A549 (cell line): Measurements from ENCODE around the gene DYSF. TPM values are rescaled to one million over a fixed set of nuclear protein-coding genes. Genes with fewer than 3 reads are reported as not detected.

Experiments
- ATAC-seq, 2 experiments: fragments of 200-7000 bp in 1 of 2; fragments of >200 bp in 1 of 2; cut with Nextera tagmentation in 1 of 2; cut with Tn5 transposase in 1 of 2; 3 replicates each; pipeline versions ENCODE4 v1.8.0 to v1.9.1; 2018 to 2020; ENCODE audit warnings: mild to moderate bottlenecking in 1 of 2, moderate library complexity in 1 of 2
- CTCF ChIA-PET: fragments of 300-600 bp; sonication (Branson Sonifier 250); formaldehyde crosslinking; extraction: SDS; loops from one replicate; lab custom pipeline; 2021; ENCODE audit warnings: antibody characterized with exemption, inconsistent platforms; lab: Yijun Ruan, JAX
- POLR2A ChIA-PET: fragments of 350-600 bp; formaldehyde crosslinking; extraction: SDS; loops from one replicate; lab custom pipeline; 2021; ENCODE audit warnings: antibody characterized with exemption, inconsistent platforms; lab: Yijun Ruan, JAX
- DNase-seq, 2 experiments: peaks; one replicate each; pipeline versions ENCODE4 v3.0.0 to v3.0.0-alpha.2; 2011 to 2016; ENCODE audit warnings: low read depth in 1 of 2, low spot score in 1 of 2
- FAIRE-seq: peaks from 2 replicates; lab custom pipeline; 2011; peaks lifted over from hg19 to GRCh38; lab: Jason Lieb, UNC
- H3K27ac ChIP-seq, 2 experiments: fragments of >200 bp; sonication (Bioruptor Twin); formaldehyde crosslinking; 3 replicates each; pipeline ENCODE4 v1.5.1; 2016 to 2017
- H3K4me1 ChIP-seq: fragments of >200 bp; sonication (Bioruptor Twin); formaldehyde crosslinking; 3 replicates; pipeline ENCODE4 v1.6.1; 2016
- H3K4me2 ChIP-seq: fragments of >200 bp; sonication (Bioruptor Twin); formaldehyde crosslinking; 3 replicates; pipeline ENCODE4 v1.6.1; 2016
- H3K4me3 ChIP-seq: fragments of >200 bp; sonication (Bioruptor Twin); formaldehyde crosslinking; 3 replicates; pipeline ENCODE4 v1.5.1; 2016
- H3K9me3 ChIP-seq: fragments of >200 bp; sonication (Bioruptor Twin); formaldehyde crosslinking; 3 replicates; pipeline ENCODE4 v1.6.1; 2016
- BCL3 ChIP-seq: fragments of >200 bp; sonication (Bioruptor Twin); formaldehyde crosslinking; IDR thresholded peaks from 3 replicates; pipeline ENCODE4 v1.6.1; 2016
- BHLHE40 ChIP-seq: IDR thresholded peaks from 2 replicates; pipeline ENCODE4 v1.6.1; 2012; ENCODE audit warnings: low read depth, low read length, inconsistent platforms
- CBX2 ChIP-seq: fragments of 200-600 bp; sonication (generic); IDR thresholded peaks from 2 replicates; pipeline ENCODE4 v1.6.1; 2016; ENCODE audit warnings: low read depth, mild to moderate bottlenecking, borderline replicate concordance
- CBX8 ChIP-seq: fragments of 200-600 bp; sonication (generic); IDR thresholded peaks from 2 replicates; pipeline ENCODE4 v1.6.1; 2016
- CEBPB ChIP-seq, 2 experiments: fragments of >200 bp in 1 of 2; sonication (Bioruptor Twin) in 1 of 2; formaldehyde crosslinking in 1 of 2; IDR thresholded peaks; 2 replicates each; pipeline ENCODE4 v1.6.1; 2012 to 2016
- CHD2 ChIP-seq: fragments of 150-350 bp; IDR thresholded peaks from 2 replicates; pipeline ENCODE4 v1.6.1; 2014; ENCODE audit warnings: low read length; ENCODE audit not compliant: partially characterized antibody
- E2F6 ChIP-seq: IDR thresholded peaks from 2 replicates; pipeline ENCODE4 v1.6.1; 2012; ENCODE audit warnings: low read depth, borderline replicate concordance
- EHMT2 ChIP-seq: fragments of 200-600 bp; sonication (generic); IDR thresholded peaks from 2 replicates; pipeline ENCODE4 v1.6.1; 2016; ENCODE audit warnings: antibody characterized with exemption, low read depth, mild to moderate bottlenecking, moderate library complexity
- ELK1 ChIP-seq: fragments of 150-350 bp; IDR thresholded peaks from 2 replicates; pipeline ENCODE4 v1.6.1; 2014; ENCODE audit warnings: low read depth, mild to moderate bottlenecking, low read length
- EP300 ChIP-seq, 2 experiments: fragments of >200 bp; sonication (Bioruptor Twin); formaldehyde crosslinking; IDR thresholded peaks; 2 replicates in 1 of 2; 3 replicates in 1 of 2; pipeline ENCODE4 v1.6.1; 2016 to 2017
- ESRRA ChIP-seq: fragments of 150-350 bp; IDR thresholded peaks from 2 replicates; pipeline ENCODE4 v1.6.1; 2014; ENCODE audit warnings: mild to moderate bottlenecking, low read length, borderline replicate concordance
- FOXS1 ChIP-seq: fragments of 250-450 bp; sonication (Bioruptor Pico); IDR thresholded peaks from 2 replicates; pipeline ENCODE4 v1.5.0; 2020; ENCODE audit warnings: mild to moderate bottlenecking, moderate library complexity
- GATA3 ChIP-seq: IDR thresholded peaks from 2 replicates; pipeline ENCODE4 v1.6.1; 2012; ENCODE audit warnings: borderline replicate concordance
- HDAC2 ChIP-seq: fragments of 200-600 bp; sonication (generic); IDR thresholded peaks from 2 replicates; pipeline ENCODE4 v1.6.1; 2016
- HES2 ChIP-seq: fragments of >200 bp; sonication (Bioruptor Twin); formaldehyde crosslinking; IDR thresholded peaks from 2 replicates; pipeline ENCODE4 v1.6.1; 2016
- HOXA7 ChIP-seq: fragments of 250-450 bp; sonication (Bioruptor Pico); IDR thresholded peaks from 2 replicates; pipeline ENCODE4 v1.5.0; 2020; ENCODE audit warnings: mild to moderate bottlenecking, moderate library complexity
- HOXB13 ChIP-seq: fragments of 250-450 bp; sonication (Bioruptor Pico); IDR thresholded peaks from 2 replicates; pipeline ENCODE4 v1.5.0; 2020; ENCODE audit warnings: low read depth, mild to moderate bottlenecking, moderate library complexity
- JUN ChIP-seq, 2 experiments: fragments of >200 bp; sonication (Bioruptor Twin); formaldehyde crosslinking; IDR thresholded peaks; 2 replicates in 1 of 2; 3 replicates in 1 of 2; pipeline ENCODE4 v1.6.1; 2016 to 2017
- KDM1A ChIP-seq: fragments of 200-600 bp; sonication (generic); IDR thresholded peaks from 2 replicates; pipeline ENCODE4 v1.6.1; 2016; ENCODE audit warnings: low read depth, mild to moderate bottlenecking
- MAFK ChIP-seq: fragments of 450-650 bp; IDR thresholded peaks from 2 replicates; pipeline ENCODE4 v1.6.1; 2014; ENCODE audit not compliant: partially characterized antibody
- MYC ChIP-seq: IDR thresholded peaks from 2 replicates; pipeline ENCODE4 v1.6.1; 2012; ENCODE audit warnings: mild to moderate bottlenecking, inconsistent platforms, low read length, improper control_type of control experiment, borderline replicate concordance
- NFE2L2 ChIP-seq: fragments of 150-350 bp; conservative IDR thresholded peaks from 2 replicates; pipeline ENCODE4 v1.6.1; 2014; ENCODE audit warnings: low read length
- PBX3 ChIP-seq: IDR thresholded peaks from 2 replicates; pipeline ENCODE4 v1.6.1; 2012
- POLR2A ChIP-seq: IDR thresholded peaks from 2 replicates; pipeline ENCODE4 v1.6.1; 2012; ENCODE audit warnings: mild to moderate bottlenecking, low read length
- POLR2AphosphoS2 ChIP-seq: conservative IDR thresholded peaks from 2 replicates; pipeline ENCODE4 v1.6.1; 2012; ENCODE audit warnings: low read length, improper control_type of control experiment, inconsistent platforms
- RAD21 ChIP-seq, 2 experiments: fragments of >200 bp in 1 of 2; sonication (Bioruptor Twin) in 1 of 2; formaldehyde crosslinking in 1 of 2; IDR thresholded peaks in 1 of 2; conservative IDR thresholded peaks in 1 of 2; 2 replicates in 1 of 2; 3 replicates in 1 of 2; pipeline ENCODE4 v1.6.1; 2012 to 2018; ENCODE audit warnings: inconsistent platforms in 1 of 2
- RCOR1 ChIP-seq: fragments of 150-350 bp; IDR thresholded peaks from 2 replicates; pipeline ENCODE4 v1.6.1; 2014; ENCODE audit warnings: antibody characterized with exemption, low read length, low read depth
- RNF2 ChIP-seq: fragments of 200-600 bp; sonication (generic); IDR thresholded peaks from 2 replicates; pipeline ENCODE4 v1.6.1; 2016; ENCODE audit warnings: low read depth, mild to moderate bottlenecking, antibody characterized with exemption, moderate library complexity, borderline replicate concordance
- SREBF2 ChIP-seq: fragments of 450-650 bp; IDR thresholded peaks from 2 replicates; pipeline ENCODE4 v1.6.1; 2014; ENCODE audit warnings: mild to moderate bottlenecking, moderate library complexity
- USF2 ChIP-seq: fragments of 450-650 bp; IDR thresholded peaks from 2 replicates; pipeline ENCODE4 v1.6.1; 2014; ENCODE audit warnings: antibody characterized with exemption
- ZC3H11A ChIP-seq: fragments of 450-650 bp; IDR thresholded peaks from 2 replicates; pipeline ENCODE4 v1.6.1; 2014; ENCODE audit warnings: antibody characterized with exemption, mild to moderate bottlenecking
- ZSCAN20 ChIP-seq: fragments of 250-450 bp; sonication (Bioruptor Pico); IDR thresholded peaks from 2 replicates; pipeline ENCODE4 v1.8.0; 2022; ENCODE audit warnings: mild to moderate bottlenecking, moderate library complexity
- WGBS: methylation state at CpG from one replicate; pipeline ENCODE4 v1.1.6; 2017; ENCODE audit errors: missing lambda C conversion rate; 5-methylcytosine and 5-hydroxymethylcytosine counted together
- polyA plus RNA-seq, 4 experiments: library from polyadenylated mRNA; depleted of rRNA in 3 of 4; stranded (reverse); fragments of >200 nt; fragmentation: RNase III in 1 of 4; extraction: RNeasy Plus Mini Kit Qiagen cat#74134 plus additional on column Dnase treatment in 1 of 4; gene quantifications; 2 replicates in 3 of 4; 3 replicates in 1 of 4; pipeline ENCODE4 v1.2.3, GENCODE V29; 2011 to 2017

Gene DYSF
- polyA plus RNA-seq, 2 of the 4 experiments (the other 2 are of a cell fraction) = 0.36 to 0.98 TPM

- ChIA-PET CTCF (interaction anchor here (0.8 to 3.7 kb wide), 8 partner anchors 10 to 1053 kb away, joined by 3 to 24 read pairs (median 5); no protein-coding TSS in a partner anchor), POLR2A (no interaction called here)
- Histone ChIP-seq H3K27ac (no peak overlapping the region), H3K4me1 (no peaks in the 10 kb centered on the region), H3K9me3 (peaks cover under 1% of the 10 kb centered on the region; the same call in 1 of the 3 replicates), H3K4me2 (no peak overlapping the region), H3K4me3 (no peak overlapping the region)
- WGBS = 84% methylated on average over 13 of the region's 17 CpGs
- DNase-seq (no peak), ATAC-seq (no peak), FAIRE-seq (no peak)
- TF ChIP-seq MAFK (no peak), RCOR1 (no peak), RNF2 (no peak), BHLHE40 (no peak), NFE2L2 (no peak), EHMT2 (no peak), ESRRA (no peak), CHD2 (no peak), PBX3 (no peak), POLR2AphosphoS2 (no peak), ELK1 (no peak), MYC (no peak), CBX2 (no peak), RAD21 (conservative IDR thresholded peaks at IDR 0.05 in 1 of 2, IDR thresholded peaks at IDR 0.05 in 1 of 2) (no peak), EP300 (IDR thresholded peaks at IDR 0.05) (no peak), BCL3 (no peak), SREBF2 (no peak)
These were observed 72.8 kb downstream of the DYSF start for GRCh38 chr2:71526141-71526540.

GRCh38 chr2:71526975-71527374 is 73.6 kb downstream of the DYSF start:
- POLR2A ChIA-PET = no interaction called here
- FAIRE-seq = no peak
- CTCF ChIA-PET = interaction anchor here (0.8 to 3.7 kb wide), 8 partner anchors 13 to 1359 kb away, joined by 3 to 24 read pairs (median 6); no protein-coding TSS in a partner anchor
- ATAC-seq = no peak
- TF ChIP-seq E2F6 (no peak), ZSCAN20 (CRISPR knock-in tag) (no peak), HOXB13 (CRISPR knock-in tag) (no peak), ZC3H11A (no peak), HOXA7 (CRISPR knock-in tag) (no peak), CBX8 (no peak), KDM1A (no peak), EP300 (IDR thresholded peaks at IDR 0.05) (no peak), JUN (IDR thresholded peaks at IDR 0.05) (no peak), EHMT2 (no peak), FOXS1 (CRISPR knock-in tag) (no peak), USF2 (no peak), HDAC2 (no peak), NFE2L2 (no peak), MYC (no peak), POLR2A (no peak), HES2 (no peak), GATA3 (no peak), CEBPB (IDR thresholded peaks at IDR 0.05) (no peak)
- no peak overlapping the region for H3K4me3 ChIP-seq
- DNase-seq = no peak
- WGBS = 49% methylated on average over 9 of the region's 9 CpGs
- no peak overlapping the region for H3K4me2 ChIP-seq
- H3K4me1 ChIP-seq = no peaks in the 10 kb centered on the region
- no peaks in the 10 kb centered on the region for H3K9me3 ChIP-seq
- no peak overlapping the region for H3K27ac ChIP-seq
